Ishikawa (cell line): ENCODE data around the gene EVI5.

Source experiments
- CEBPB ChIP-seq: IDR thresholded peaks from 2 replicates; pipeline ENCODE4 v1.6.1; 2012
- CREB1 ChIP-seq: IDR thresholded peaks from 2 replicates; pipeline ENCODE4 v1.6.1; 2012; ENCODE audit warnings: low read depth
- EGR1 ChIP-seq: IDR thresholded peaks from 2 replicates; pipeline ENCODE4 v1.6.1; 2012
- RAD21 ChIP-seq: IDR thresholded peaks from 2 replicates; pipeline ENCODE4 v1.6.1; 2012; ENCODE audit warnings: low read depth
- REST ChIP-seq: IDR thresholded peaks from 2 replicates; pipeline ENCODE4 v1.6.1; 2012; ENCODE audit warnings: low read depth, mild to moderate bottlenecking
- TF ChIP-seq, protein P1 (sequence below): IDR thresholded peaks from 2 replicates; pipeline ENCODE4 v1.6.1; 2012
- TF ChIP-seq, protein P2 (sequence below): IDR thresholded peaks from 2 replicates; pipeline ENCODE4 v1.6.1; 2012

DNA sequence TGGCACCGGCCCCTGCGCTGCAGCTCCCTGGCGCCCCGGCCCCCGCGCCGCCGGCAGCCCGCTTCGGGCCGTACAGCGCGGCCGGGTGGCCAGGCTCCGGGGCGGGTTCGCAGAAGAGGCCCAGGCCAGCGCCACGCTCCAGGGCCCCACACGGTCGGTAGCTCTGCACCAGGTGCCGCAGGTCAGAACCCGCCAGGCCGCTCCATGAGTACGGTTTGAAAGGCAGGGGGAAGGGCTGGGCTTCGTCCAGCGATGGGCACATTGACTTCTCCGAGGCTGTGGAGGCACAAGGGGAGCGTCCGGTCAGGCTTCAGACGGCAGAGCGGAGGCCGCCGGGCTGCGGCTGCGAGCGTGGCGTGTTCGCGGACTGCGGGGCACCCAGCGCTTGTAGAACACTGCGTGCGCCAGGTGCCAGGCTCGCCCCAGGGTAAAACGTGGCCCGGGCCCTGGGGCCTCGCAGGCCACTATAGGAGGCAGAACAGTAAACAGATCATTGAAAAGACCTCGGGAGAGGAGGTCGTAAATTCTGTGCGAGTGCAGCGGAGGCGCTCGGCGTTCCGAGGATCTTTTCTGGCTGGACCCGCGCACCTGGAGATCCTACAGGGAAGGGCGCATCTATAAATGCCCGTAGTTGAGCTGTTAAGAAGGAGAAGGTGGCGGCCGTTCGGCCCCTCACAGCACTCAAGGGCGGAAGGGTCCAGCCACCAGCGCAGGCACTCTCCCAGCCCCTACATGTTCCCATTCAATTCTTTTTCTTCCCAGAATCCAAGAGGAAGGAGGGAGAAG, 303.9 kb downstream of the EVI5 start:
- TF ChIP-seq REST (no peak), CEBPB (no peak), EGR1 (no peak), CREB1 (no peak), RAD21 (no peak)
- TF ChIP-seq, protein P1, sequence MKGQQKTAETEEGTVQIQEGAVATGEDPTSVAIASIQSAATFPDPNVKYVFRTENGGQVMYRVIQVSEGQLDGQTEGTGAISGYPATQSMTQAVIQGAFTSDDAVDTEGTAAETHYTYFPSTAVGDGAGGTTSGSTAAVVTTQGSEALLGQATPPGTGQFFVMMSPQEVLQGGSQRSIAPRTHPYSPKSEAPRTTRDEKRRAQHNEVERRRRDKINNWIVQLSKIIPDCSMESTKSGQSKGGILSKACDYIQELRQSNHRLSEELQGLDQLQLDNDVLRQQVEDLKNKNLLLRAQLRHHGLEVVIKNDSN: no peak
- TF ChIP-seq, protein P2, sequence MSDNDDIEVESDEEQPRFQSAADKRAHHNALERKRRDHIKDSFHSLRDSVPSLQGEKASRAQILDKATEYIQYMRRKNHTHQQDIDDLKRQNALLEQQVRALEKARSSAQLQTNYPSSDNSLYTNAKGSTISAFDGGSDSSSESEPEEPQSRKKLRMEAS: no peak
